CD8-positive, alpha-beta memory T cell (primary cell): Measurements from ENCODE around the gene CFAP97D2. TPM values are rescaled to one million over a fixed set of nuclear protein-coding genes. Genes with fewer than 3 reads are reported as not detected.

Experiments used
- CTCF ChIA-PET: fragments of 350-600 bp; sonication (Branson Sonifier 250); formaldehyde crosslinking; loops from one replicate; lab custom pipeline; 2021; ENCODE audit warnings: antibody characterized with exemption; lab: Charles Lee
- POLR2A ChIA-PET: fragments of 350-600 bp; sonication (Branson Sonifier 250); formaldehyde crosslinking; loops from one replicate; lab custom pipeline; 2021; ENCODE audit warnings: antibody characterized with exemption; lab: Charles Lee
- DNase-seq, 5 donors: peaks; one replicate each; pipeline versions ENCODE4 v3.0.0 to v3.0.0-alpha.2; 2020 to 2022; ENCODE audit warnings: mixed read lengths in 1 of 5
- H3K27ac ChIP-seq: one replicate; pipeline ENCODE4 v1.7.0; 2013; ENCODE audit warnings: low read depth, mild to moderate bottlenecking, low read length, moderate library complexity
- H3K27me3 ChIP-seq: 2 replicates; pipeline ENCODE4 v1.7.0; 2013; ENCODE audit warnings: low read length, mild to moderate bottlenecking; ENCODE audit not compliant: insufficient read depth, poor library complexity, severe bottlenecking
- H3K36me3 ChIP-seq: 2 replicates; pipeline ENCODE4 v1.7.0; 2013; ENCODE audit warnings: mild to moderate bottlenecking, low read length, moderate library complexity; ENCODE audit not compliant: insufficient read depth
- H3K4me1 ChIP-seq: 2 replicates; pipeline ENCODE4 v1.7.0; 2013; ENCODE audit warnings: mild to moderate bottlenecking, low read length, moderate library complexity; ENCODE audit not compliant: insufficient read depth
- H3K4me3 ChIP-seq: 2 replicates; pipeline ENCODE4 v1.7.0; 2013; ENCODE audit warnings: mild to moderate bottlenecking, low read length
- H3K9me3 ChIP-seq: 2 replicates; pipeline ENCODE4 v1.7.0; 2013; ENCODE audit warnings: mild to moderate bottlenecking, low read length
- H3K27ac Mint-ChIP-seq, 8 donors: one replicate each; pipeline ENCODE4 v1.8.0; 2020 to 2021; ENCODE audit warnings: mixed read lengths in 8 of 8, mild to moderate bottlenecking in 6 of 8, inconsistent platforms in 3 of 8, moderate library complexity in 3 of 8
- H3K27me3 Mint-ChIP-seq, 2 donors: one replicate each; pipeline ENCODE4 v1.8.0; 2020 to 2021; ENCODE audit warnings: mixed read lengths in 2 of 2, mild to moderate bottlenecking in 1 of 2, moderate library complexity in 1 of 2
- H3K36me3 Mint-ChIP-seq, 3 donors: one replicate each; pipeline ENCODE4 v1.8.0; 2020 to 2021; ENCODE audit warnings: mixed read lengths in 3 of 3, inconsistent platforms in 1 of 3, mild to moderate bottlenecking in 1 of 3
- H3K4me1 Mint-ChIP-seq, 3 donors: one replicate each; pipeline ENCODE4 v1.8.0; 2020 to 2021; ENCODE audit warnings: mixed read lengths in 3 of 3, inconsistent platforms in 1 of 3, mild to moderate bottlenecking in 1 of 3
- H3K4me3 Mint-ChIP-seq, 7 donors: one replicate each; pipeline ENCODE4 v1.8.0; 2020 to 2021; ENCODE audit warnings: mixed read lengths in 7 of 7, mild to moderate bottlenecking in 6 of 7, moderate library complexity in 4 of 7, inconsistent platforms in 2 of 7
- H3K9me3 Mint-ChIP-seq, 5 donors: one replicate each; pipeline ENCODE4 v1.8.0; 2020 to 2022; ENCODE audit warnings: mixed read lengths in 5 of 5, mild to moderate bottlenecking in 3 of 5, moderate library complexity in 2 of 5, inconsistent platforms in 1 of 5
- polyA plus RNA-seq: library from polyadenylated mRNA; unstranded; fragments of 300-500 nt; fragmentation: Illumina TruSeq; gene quantifications from one replicate; pipeline ENCODE4 v1.2.3, GENCODE V29; 2021
- total RNA-seq, 2 experiments: library from RNA; stranded (reverse); gene quantifications; one replicate each; pipeline ENCODE4 v1.2.3, GENCODE V29; 2021

The CFAP97D2 gene
- total and polyA plus RNA-seq, 3 experiments from 2014 or later = 0.31 TPM; not detected in 2

- peak in 1 of 5 donors; percentile 46 for DNase-seq
- no peaks in the 10 kb centered on the region for H3K36me3 ChIP-seq
- peaks cover 53% of the 10 kb centered on the region for H3K4me1 ChIP-seq
- H3K9me3 ChIP-seq = no peaks in the 10 kb centered on the region
- ChIA-PET CTCF (interaction anchor here (0.9 to 5.4 kb wide), 20 partner anchors 8 to 411 kb away, joined by 3 to 48 read pairs (median 3); no protein-coding TSS in a partner anchor), POLR2A (interaction anchor here (0.7 kb wide), 1 partner anchor 77 kb away, joined by 3 read pairs; no protein-coding TSS in a partner anchor)
- no peak overlapping the region for H3K27ac ChIP-seq
- H3K27me3 Mint-ChIP-seq = peaks cover 11 to 12% of the 10 kb centered on the region in 2 donors
- H3K27ac Mint-ChIP-seq = peak overlapping the region in 2 of 8 donors; percentile 65 to 88
- H3K36me3 Mint-ChIP-seq = no peaks in the 10 kb centered on the region
- peak overlapping the region in 1 of 7 donors; percentile 12 for H3K4me3 Mint-ChIP-seq
- no peak overlapping the region for H3K4me3 ChIP-seq
- peaks cover 42 to 55% (median 53%) of the 10 kb centered on the region in 3 donors for H3K4me1 Mint-ChIP-seq
- H3K9me3 Mint-ChIP-seq = no peaks in the 10 kb centered on the region
- H3K27me3 ChIP-seq = no peaks in the 10 kb centered on the region
Measured at GRCh38 chr13:114225610-114226009, 46.6 kb downstream of the CFAP97D2 start.

DNA sequence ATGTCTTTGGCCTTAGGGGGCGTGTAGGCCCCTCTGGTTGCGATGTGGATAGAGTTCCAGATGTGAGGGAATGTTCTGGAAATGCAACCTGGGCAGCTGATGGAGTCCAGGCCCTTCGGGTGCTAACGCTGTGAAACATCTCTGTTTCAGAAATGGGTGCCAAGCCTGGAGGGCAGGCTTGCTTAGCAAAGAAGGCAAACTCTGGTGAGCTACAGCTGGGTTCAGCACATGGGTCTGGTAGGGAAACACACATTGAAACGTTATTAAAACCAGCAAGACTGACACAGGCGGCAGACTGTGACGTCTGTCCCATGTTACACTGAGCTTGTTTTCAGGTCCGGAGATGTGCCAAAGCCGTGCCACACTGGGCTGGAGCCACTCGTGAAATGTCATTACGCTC, 47.0 kb downstream of the CFAP97D2 start:
- Mint-ChIP-seq H3K9me3 (no peaks in the 10 kb centered on the region), H3K27ac (peak overlapping the region in 6 of 8 donors; percentile 43 to 88 (median 72)), H3K27me3 (peaks cover 14% of the 10 kb centered on the region in 2 donors), H3K4me1 (peaks cover 42 to 52% (median 50%) of the 10 kb centered on the region in 3 donors), H3K36me3 (no peaks in the 10 kb centered on the region), H3K4me3 (peak overlapping the region in 2 of 7 donors; percentile 13 to 33)
- ChIA-PET POLR2A (interaction anchor here (0.7 to 1.4 kb wide), 2 partner anchors 75 to 78 kb away, joined by 3 read pairs; no protein-coding TSS in a partner anchor), CTCF (interaction anchor here (0.9 to 5.4 kb wide), 23 partner anchors 9 to 411 kb away, joined by 3 to 48 read pairs (median 3); no protein-coding TSS in a partner anchor)
- H3K27me3 ChIP-seq = no peaks in the 10 kb centered on the region
- H3K4me3 ChIP-seq = no peak overlapping the region
- peaks cover 49% of the 10 kb centered on the region for H3K4me1 ChIP-seq
- DNase-seq = peak in 2 of 5 donors; percentile 16 to 44
- no peaks in the 10 kb centered on the region for H3K9me3 ChIP-seq
- H3K27ac ChIP-seq = no peak overlapping the region
- H3K36me3 ChIP-seq = no peaks in the 10 kb centered on the region

DNA sequence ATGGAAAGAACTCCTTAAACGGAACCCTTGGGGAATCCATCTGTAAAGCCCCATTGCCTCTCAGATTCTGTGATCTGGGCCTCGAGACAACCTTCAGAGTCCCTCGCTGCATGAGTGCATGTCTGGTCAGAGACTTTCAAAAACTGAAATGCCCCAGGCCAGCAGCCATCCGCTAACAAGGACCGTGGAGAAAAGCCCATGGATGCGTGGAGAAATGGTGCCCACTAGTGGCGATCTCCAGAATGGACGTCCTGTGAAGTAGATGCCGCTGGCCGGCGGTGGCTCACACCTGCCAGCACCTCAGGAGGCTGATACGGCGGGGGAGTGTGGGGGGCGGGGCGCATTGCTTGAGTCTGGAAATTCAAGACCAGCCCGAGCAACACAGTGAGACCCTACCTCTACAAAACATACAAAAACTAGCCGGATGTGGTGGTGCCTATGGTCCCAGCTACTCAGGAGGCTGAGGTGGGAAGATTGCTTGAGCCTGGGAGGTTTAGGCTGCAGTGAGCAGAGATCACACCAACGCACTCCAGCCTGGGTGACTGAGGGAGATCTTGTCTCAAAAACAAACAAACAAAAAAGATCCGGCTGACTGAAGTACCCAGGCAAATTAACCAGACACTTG, 47.8 kb downstream of the CFAP97D2 start:
- Histone ChIP-seq H3K4me1 (peaks cover 41% of the 10 kb centered on the region), H3K36me3 (no peaks in the 10 kb centered on the region), H3K27me3 (no peaks in the 10 kb centered on the region), H3K4me3 (no peak overlapping the region), H3K27ac (no peak overlapping the region), H3K9me3 (no peaks in the 10 kb centered on the region)
- Mint-ChIP-seq H3K9me3 (no peaks in the 10 kb centered on the region), H3K4me1 (peaks cover 36 to 45% (median 43%) of the 10 kb centered on the region in 3 donors), H3K36me3 (no peaks in the 10 kb centered on the region), H3K27ac (peak overlapping the region; percentile 9 to 92 (median 81)), H3K4me3 (peak overlapping the region in 6 of 7 donors; percentile 14 to 50 (median 38)), H3K27me3 (peaks cover 14% of the 10 kb centered on the region in 2 donors)
- POLR2A ChIA-PET = interaction anchor here (1.4 kb wide), 1 partner anchor 76 kb away, joined by 3 read pairs; no protein-coding TSS in a partner anchor
- peak; percentile 73 to 85 (median 76) for DNase-seq
- CTCF ChIA-PET = interaction anchor here (0.9 to 5.4 kb wide), 24 partner anchors 9 to 412 kb away, joined by 3 to 48 read pairs (median 3); no protein-coding TSS in a partner anchor

DNA sequence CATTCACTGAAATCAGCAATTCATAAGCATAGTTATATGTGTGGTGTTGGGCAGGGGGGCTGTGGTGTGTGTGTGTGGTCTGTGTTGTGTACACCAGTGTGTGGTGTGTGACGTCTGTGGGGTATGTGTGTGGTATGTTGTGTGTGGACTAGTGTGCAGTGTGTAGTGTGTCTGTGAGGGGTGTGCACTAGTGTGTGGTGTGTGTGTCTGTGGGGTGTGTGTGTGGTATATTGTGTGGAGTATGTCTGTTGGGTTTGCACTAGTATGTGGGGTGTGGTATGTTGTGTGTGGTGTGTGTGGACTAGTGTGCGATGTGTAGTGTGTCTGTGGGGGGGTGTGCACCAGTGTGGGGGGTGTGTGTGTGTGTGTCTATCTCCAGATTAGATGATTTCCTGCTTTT, 48.5 kb downstream of the CFAP97D2 start:
- no peak overlapping the region for H3K27ac Mint-ChIP-seq
- Histone ChIP-seq H3K36me3 (no peaks in the 10 kb centered on the region), H3K27ac (no peak overlapping the region), H3K9me3 (no peaks in the 10 kb centered on the region), H3K27me3 (no peaks in the 10 kb centered on the region), H3K4me1 (peaks cover 34% of the 10 kb centered on the region), H3K4me3 (no peak overlapping the region)
- no peak for DNase-seq
- no peak overlapping the region for H3K4me3 Mint-ChIP-seq
- ChIA-PET CTCF (interaction anchor here (0.9 to 5.4 kb wide), 7 partner anchors 9 to 178 kb away, joined by 3 to 48 read pairs (median 5); no protein-coding TSS in a partner anchor), POLR2A (interaction anchor here (1.4 kb wide), 1 partner anchor 77 kb away, joined by 3 read pairs; no protein-coding TSS in a partner anchor)
- no peaks in the 10 kb centered on the region for H3K9me3 Mint-ChIP-seq
- no peaks in the 10 kb centered on the region for H3K36me3 Mint-ChIP-seq
- H3K27me3 Mint-ChIP-seq = peaks cover 14% of the 10 kb centered on the region in 2 donors
- peaks cover 31 to 38% (median 36%) of the 10 kb centered on the region in 3 donors for H3K4me1 Mint-ChIP-seq

DNA sequence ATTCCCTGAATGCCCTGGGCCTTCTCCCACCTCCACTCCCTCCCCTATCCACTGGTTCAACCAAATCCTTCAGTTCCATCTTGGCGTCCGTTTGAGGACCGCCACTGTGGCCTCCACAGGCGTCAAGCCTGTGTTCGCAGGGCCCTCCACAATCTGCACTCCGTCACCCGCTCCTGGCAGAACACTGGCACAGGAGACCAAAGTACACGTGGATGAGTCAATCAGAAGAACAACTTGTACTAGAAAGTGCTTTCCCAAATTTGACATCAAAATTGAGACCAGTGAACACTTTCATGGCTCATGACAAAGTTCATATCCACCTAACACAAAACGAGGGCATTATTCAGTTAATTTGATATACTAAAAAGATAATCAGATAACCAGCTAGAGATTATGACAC, 49.1 kb downstream of the CFAP97D2 start:
- Mint-ChIP-seq H3K27ac (no peak overlapping the region), H3K36me3 (no peaks in the 10 kb centered on the region), H3K4me1 (peaks cover 29 to 34% (median 33%) of the 10 kb centered on the region in 3 donors), H3K27me3 (peaks cover 14% of the 10 kb centered on the region in 2 donors), H3K9me3 (no peaks in the 10 kb centered on the region), H3K4me3 (peak overlapping the region in 1 of 7 donors; percentile 44)
- Histone ChIP-seq H3K4me1 (peaks cover 32% of the 10 kb centered on the region), H3K4me3 (no peak overlapping the region), H3K36me3 (no peaks in the 10 kb centered on the region), H3K9me3 (no peaks in the 10 kb centered on the region), H3K27ac (no peak overlapping the region), H3K27me3 (no peaks in the 10 kb centered on the region)
- ChIA-PET CTCF (interaction anchor here (0.7 to 5.4 kb wide), 9 partner anchors 8 to 179 kb away, joined by 3 to 48 read pairs (median 3); no protein-coding TSS in a partner anchor), POLR2A (no interaction called here)
- no peak for DNase-seq

- Histone ChIP-seq H3K4me3 (no peak overlapping the region), H3K27ac (no peak overlapping the region), H3K9me3 (no peaks in the 10 kb centered on the region), H3K27me3 (no peaks in the 10 kb centered on the region), H3K36me3 (no peaks in the 10 kb centered on the region), H3K4me1 (peaks cover 25% of the 10 kb centered on the region)
- Mint-ChIP-seq H3K27ac (no peak overlapping the region), H3K4me1 (peaks cover 30 to 35% (median 32%) of the 10 kb centered on the region in 3 donors), H3K27me3 (peaks cover 14% of the 10 kb centered on the region in 2 donors), H3K4me3 (no peak overlapping the region), H3K36me3 (peaks cover 0 to 2% (median 0%) of the 10 kb centered on the region in 3 donors), H3K9me3 (no peaks in the 10 kb centered on the region)
- ChIA-PET CTCF (interaction anchor here (0.9 to 5.4 kb wide), 4 partner anchors 87 to 415 kb away, joined by 3 to 48 read pairs (median 3); no protein-coding TSS in a partner anchor), POLR2A (no interaction called here)
- DNase-seq = no peak
Measured at GRCh38 chr13:114229506-114229905, 50.4 kb downstream of the CFAP97D2 start.

- Histone ChIP-seq H3K27ac (no peak overlapping the region), H3K36me3 (no peaks in the 10 kb centered on the region), H3K27me3 (no peaks in the 10 kb centered on the region), H3K4me1 (peaks cover 19% of the 10 kb centered on the region), H3K4me3 (no peak overlapping the region), H3K9me3 (no peaks in the 10 kb centered on the region)
- ChIA-PET CTCF (interaction anchor here (5.4 kb wide), 1 partner anchor 119 kb away, joined by 48 read pairs; no protein-coding TSS in a partner anchor), POLR2A (no interaction called here)
- Mint-ChIP-seq H3K9me3 (no peaks in the 10 kb centered on the region), H3K27ac (no peak overlapping the region), H3K4me3 (no peak overlapping the region), H3K4me1 (peaks cover 25 to 30% (median 28%) of the 10 kb centered on the region in 3 donors), H3K27me3 (peaks cover 14% of the 10 kb centered on the region in 2 donors), H3K36me3 (peaks cover 0 to 3% (median 0%) of the 10 kb centered on the region in 3 donors)
- no peak for DNase-seq
Measured at GRCh38 chr13:114230117-114230516, 51.1 kb downstream of the CFAP97D2 start.
